ENCODE measurements around the gene TXNRD2. TPM values are rescaled to one million over a fixed set of nuclear protein-coding genes. Genes with fewer than 3 reads are reported as not detected.

Gene TXNRD2
- total RNA-seq, 1 experiment from 2014 or later: 19.7 TPM

- Histone ChIP-seq H2AFZ (ENCODE audit: low read depth, low read length, poor library complexity, severe bottlenecking) (no peak overlapping the region), H3K79me2 (ENCODE audit: insufficient read depth, low read length) (peaks cover 16% of the 10 kb centered on the region), H3K27ac (ENCODE audit: low read depth, low read length) (no peak overlapping the region; the same call in 1 of the 2 replicates), H3K4me1 (ENCODE audit: control insufficient read depth in 1 of 2, insufficient read depth in 2 of 2, low read length in 2 of 2) (peaks cover 37 to 42% of the 10 kb centered on the region in 2 experiments), H3K9ac (ENCODE audit: low read length) (no peak overlapping the region), H3K4me3 (replicated peaks in 1 of 2; ENCODE audit: low read depth in 1 of 2, low read length in 2 of 2) (no peak overlapping the region), H3K9me3 (ENCODE audit: control insufficient read depth in 1 of 2, insufficient read depth in 1 of 2, low read depth in 1 of 2, low read length in 2 of 2) (no peaks in the 10 kb centered on the region), H3K9me2 (ENCODE audit: insufficient read depth) (no peaks in the 10 kb centered on the region), H4K20me1 (ENCODE audit: insufficient read depth) (no peaks in the 10 kb centered on the region), H3K36me3 (ENCODE audit: control insufficient read depth in 1 of 2, insufficient read depth in 2 of 2, low read length in 2 of 2) (peaks cover 3 to 6% of the 10 kb centered on the region in 2 experiments; a peak in 2 of 4 replicates), H3K4me2 (ENCODE audit: low read length) (0 out of 2 replicates have a peak overlapping the region, but pooled peaks have one; percentile 96), H3K27me3 (ENCODE audit: insufficient read depth, low read length) (no peaks in the 10 kb centered on the region)
- POLR2A ChIA-PET: no interaction called here
- BruUV-seq (replicated peaks): no TSS peak
- TF ChIP-seq RAD21 (IDR thresholded peaks at IDR 0.05; ENCODE audit: low read depth): no peak
- TF ChIP-seq SRF (IDR thresholded peaks at IDR 0.05; ENCODE audit: low read depth): no peak
- TF ChIP-seq EGR1 (IDR thresholded peaks at IDR 0.05; ENCODE audit: low read depth): no peak
- no peak for TF ChIP-seq ZFX (IDR thresholded peaks at IDR 0.05)
- no peak for TF ChIP-seq ZNF274 (IDR thresholded peaks at IDR 0.05; ENCODE audit: low read depth, low read length)
- no peak for TF ChIP-seq JUND (IDR thresholded peaks at IDR 0.05)
- no peak for TF ChIP-seq FOSL1 (IDR thresholded peaks at IDR 0.05; ENCODE audit: low read depth)
- no peak for TF ChIP-seq YY1 (IDR thresholded peaks at IDR 0.05; ENCODE audit: extremely low read depth, insufficient replicate concordance, low read depth, low read length)
- no peak for TF ChIP-seq ELF1 (IDR thresholded peaks at IDR 0.05; ENCODE audit: borderline replicate concordance, low read depth)
- TF ChIP-seq, protein P1, sequence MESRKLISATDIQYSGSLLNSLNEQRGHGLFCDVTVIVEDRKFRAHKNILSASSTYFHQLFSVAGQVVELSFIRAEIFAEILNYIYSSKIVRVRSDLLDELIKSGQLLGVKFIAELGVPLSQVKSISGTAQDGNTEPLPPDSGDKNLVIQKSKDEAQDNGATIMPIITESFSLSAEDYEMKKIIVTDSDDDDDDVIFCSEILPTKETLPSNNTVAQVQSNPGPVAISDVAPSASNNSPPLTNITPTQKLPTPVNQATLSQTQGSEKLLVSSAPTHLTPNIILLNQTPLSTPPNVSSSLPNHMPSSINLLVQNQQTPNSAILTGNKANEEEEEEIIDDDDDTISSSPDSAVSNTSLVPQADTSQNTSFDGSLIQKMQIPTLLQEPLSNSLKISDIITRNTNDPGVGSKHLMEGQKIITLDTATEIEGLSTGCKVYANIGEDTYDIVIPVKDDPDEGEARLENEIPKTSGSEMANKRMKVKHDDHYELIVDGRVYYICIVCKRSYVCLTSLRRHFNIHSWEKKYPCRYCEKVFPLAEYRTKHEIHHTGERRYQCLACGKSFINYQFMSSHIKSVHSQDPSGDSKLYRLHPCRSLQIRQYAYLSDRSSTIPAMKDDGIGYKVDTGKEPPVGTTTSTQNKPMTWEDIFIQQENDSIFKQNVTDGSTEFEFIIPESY (IDR thresholded peaks at IDR 0.05; ENCODE audit: extremely low read depth, insufficient replicate concordance, low read length): no peak
- no peak for TF ChIP-seq CBX3 (IDR thresholded peaks at IDR 0.05; ENCODE audit: low read depth)
- no peak for TF ChIP-seq TCF7L2 (IDR thresholded peaks at IDR 0.05; ENCODE audit: borderline replicate concordance, extremely low read depth, insufficient read depth, insufficient read length)
- no peak for TF ChIP-seq CEBPB (IDR thresholded peaks at IDR 0.05; ENCODE audit: low read depth)
- TF ChIP-seq CTCF (IDR thresholded peaks at IDR 0.05 in 2 of 3, conservative IDR thresholded peaks at IDR 0.05 in 1 of 3; ENCODE audit: borderline replicate concordance in 1 of 3, insufficient read depth in 1 of 3, low read depth in 2 of 3, low read length in 2 of 3): no peak
- TF ChIP-seq REST (IDR thresholded peaks at IDR 0.05; ENCODE audit: low read depth): no peak
- CTCF ChIA-PET: no interaction called here
- no peak for ATAC-seq
- RAD21 ChIA-PET (ENCODE audit: low non-redundant PET in 1 of 2, low total read pairs in 2 of 2, uncharacterized antibody in 2 of 2, unreplicated experiment in 2 of 2): no interaction called here
- DNase-seq (ENCODE audit: low read depth, low spot score): no peak
- intact Hi-C loops (cut with micrococcal nuclease): loop anchor here (10.0 kb wide), 1 partner anchor 103 kb away; the partner anchor contains the start of gene DGCR8
These were observed 40.6 kb upstream of the TXNRD2 start for GRCh38 chr22:19981961-19982920.

All from HCT116 (cell line).